GM12872 (cell line): ENCODE results near the gene PIK3AP1.

Experiments used
- TF ChIP-seq, protein P1 (sequence below): IDR thresholded peaks from 3 replicates; pipeline ENCODE4 v1.5.1; 2011; ENCODE audit warnings: low read depth, mild to moderate bottlenecking, low read length, moderate library complexity; ENCODE audit not compliant: insufficient read depth

PIK3AP1 gene, protein sequence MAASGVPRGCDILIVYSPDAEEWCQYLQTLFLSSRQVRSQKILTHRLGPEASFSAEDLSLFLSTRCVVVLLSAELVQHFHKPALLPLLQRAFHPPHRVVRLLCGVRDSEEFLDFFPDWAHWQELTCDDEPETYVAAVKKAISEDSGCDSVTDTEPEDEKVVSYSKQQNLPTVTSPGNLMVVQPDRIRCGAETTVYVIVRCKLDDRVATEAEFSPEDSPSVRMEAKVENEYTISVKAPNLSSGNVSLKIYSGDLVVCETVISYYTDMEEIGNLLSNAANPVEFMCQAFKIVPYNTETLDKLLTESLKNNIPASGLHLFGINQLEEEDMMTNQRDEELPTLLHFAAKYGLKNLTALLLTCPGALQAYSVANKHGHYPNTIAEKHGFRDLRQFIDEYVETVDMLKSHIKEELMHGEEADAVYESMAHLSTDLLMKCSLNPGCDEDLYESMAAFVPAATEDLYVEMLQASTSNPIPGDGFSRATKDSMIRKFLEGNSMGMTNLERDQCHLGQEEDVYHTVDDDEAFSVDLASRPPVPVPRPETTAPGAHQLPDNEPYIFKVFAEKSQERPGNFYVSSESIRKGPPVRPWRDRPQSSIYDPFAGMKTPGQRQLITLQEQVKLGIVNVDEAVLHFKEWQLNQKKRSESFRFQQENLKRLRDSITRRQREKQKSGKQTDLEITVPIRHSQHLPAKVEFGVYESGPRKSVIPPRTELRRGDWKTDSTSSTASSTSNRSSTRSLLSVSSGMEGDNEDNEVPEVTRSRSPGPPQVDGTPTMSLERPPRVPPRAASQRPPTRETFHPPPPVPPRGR

DNA sequence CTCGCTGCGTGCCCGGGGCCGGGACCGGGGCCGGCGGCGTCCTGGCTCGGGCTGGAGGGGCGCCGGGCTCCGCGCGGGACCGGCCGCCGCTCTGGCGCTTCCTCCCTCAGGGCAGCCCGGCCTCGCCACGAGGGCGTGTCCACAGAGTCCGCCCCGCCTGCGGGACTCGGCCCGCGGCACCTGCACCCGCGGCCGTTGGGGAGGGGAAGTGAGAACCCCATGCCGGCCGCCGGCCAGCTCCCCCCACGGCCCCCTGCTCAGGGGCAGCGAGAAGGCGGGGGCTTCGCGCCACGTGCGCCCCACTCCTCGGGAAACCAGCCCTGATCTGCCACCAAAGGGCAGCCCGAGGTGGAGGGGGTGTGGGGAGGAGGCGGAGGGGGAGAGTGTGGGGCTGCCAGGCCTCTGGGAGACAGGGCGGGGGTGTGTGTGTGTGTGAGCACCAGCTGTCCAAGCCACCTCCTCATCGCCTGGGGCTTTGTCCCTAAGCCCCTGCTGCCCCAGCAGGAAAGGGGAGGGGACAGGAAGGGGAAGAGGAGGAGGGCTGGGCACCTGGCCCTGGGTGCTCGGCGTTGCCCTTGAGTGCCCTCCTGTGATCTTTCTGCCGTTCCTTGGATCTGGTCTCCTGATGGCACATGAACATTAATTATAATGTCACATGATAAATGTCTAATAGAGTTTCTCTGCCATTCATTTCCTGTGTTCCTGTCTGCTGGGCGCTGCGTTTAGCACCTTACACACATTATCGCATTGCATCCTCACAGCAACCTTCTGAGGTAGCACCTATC, at the start of gene PIK3AP1:
Gene PIK3AP1, minus strand, starts transcription at position 93 of the 785 bp plus-strand sequence. CDS start 120 bp downstream, outside the sequence.
- TF ChIP-seq, protein P1, sequence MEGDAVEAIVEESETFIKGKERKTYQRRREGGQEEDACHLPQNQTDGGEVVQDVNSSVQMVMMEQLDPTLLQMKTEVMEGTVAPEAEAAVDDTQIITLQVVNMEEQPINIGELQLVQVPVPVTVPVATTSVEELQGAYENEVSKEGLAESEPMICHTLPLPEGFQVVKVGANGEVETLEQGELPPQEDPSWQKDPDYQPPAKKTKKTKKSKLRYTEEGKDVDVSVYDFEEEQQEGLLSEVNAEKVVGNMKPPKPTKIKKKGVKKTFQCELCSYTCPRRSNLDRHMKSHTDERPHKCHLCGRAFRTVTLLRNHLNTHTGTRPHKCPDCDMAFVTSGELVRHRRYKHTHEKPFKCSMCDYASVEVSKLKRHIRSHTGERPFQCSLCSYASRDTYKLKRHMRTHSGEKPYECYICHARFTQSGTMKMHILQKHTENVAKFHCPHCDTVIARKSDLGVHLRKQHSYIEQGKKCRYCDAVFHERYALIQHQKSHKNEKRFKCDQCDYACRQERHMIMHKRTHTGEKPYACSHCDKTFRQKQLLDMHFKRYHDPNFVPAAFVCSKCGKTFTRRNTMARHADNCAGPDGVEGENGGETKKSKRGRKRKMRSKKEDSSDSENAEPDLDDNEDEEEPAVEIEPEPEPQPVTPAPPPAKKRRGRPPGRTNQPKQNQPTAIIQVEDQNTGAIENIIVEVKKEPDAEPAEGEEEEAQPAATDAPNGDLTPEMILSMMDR, result no peak

DNA sequence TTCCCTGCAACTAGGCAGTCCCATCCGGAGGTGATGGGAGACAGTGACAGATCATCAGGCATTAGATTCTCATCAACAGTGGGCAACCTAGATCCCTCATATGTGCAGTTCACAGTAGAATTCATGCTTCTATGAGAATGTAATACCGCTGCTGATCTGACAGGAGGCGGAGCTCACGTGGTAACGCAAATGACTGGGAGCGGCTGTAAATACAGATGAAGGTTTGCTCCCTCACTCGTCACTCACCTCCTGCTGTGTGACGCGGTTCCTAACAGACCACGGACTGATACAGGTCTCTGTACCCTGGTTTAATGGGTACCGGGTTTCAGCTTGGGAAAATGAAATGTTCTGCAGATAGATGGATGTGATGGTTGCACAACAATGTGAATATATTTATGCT, 47.8 kb upstream of the PIK3AP1 start:
- TF ChIP-seq, protein P1, result no peak

DNA sequence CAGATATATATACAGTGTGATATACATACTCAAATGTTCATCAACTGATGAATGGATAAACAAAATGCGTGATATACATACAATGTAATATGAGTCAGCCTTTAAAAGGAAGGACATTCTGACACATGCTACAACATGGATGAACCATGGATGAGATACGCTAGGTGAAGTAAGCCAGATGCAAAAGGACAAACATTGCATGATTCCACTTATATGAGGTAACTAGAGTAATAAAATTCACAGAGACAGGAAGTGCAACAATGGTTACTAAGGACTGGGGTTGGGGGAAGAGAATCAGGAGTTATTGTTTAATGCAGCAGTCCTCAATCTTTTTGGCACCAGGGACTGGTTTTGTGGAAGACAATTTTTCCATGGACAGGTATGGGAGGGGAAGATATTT, 47.3 kb upstream of the PIK3AP1 start:
- TF ChIP-seq, protein P1, result no peak

- TF ChIP-seq, protein P1, result peak; percentile 96
Measured at GRCh38 chr10:96765406-96766240, 45.3 kb upstream of the PIK3AP1 start.

- TF ChIP-seq, protein P1, result no peak
Measured at GRCh38 chr10:96764425-96765060, 44.2 kb upstream of the PIK3AP1 start.

DNA sequence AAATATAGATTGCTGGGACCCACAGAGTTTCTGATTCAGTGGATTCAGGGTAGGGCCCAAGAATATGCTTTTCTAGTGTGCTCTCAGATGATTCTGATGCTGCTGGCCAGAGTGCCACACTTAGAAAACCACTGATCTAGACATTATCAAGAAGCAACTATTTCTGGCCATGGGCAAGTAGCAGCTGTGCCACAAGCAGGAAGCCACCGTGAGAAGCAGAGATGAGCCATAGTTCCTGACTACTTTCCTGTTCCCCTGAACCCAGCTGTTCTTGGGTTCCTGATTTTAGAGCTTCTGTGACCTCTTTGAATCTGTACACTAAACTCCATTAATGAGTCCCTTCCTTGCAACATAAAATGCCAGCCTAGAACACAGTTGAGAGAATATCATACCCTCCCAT, 38.1 kb upstream of the PIK3AP1 start:
- TF ChIP-seq, protein P1, result no peak
